Fibroblast of villous mesenchyme (primary cell): ENCODE results near the gene STK38. TPM values are rescaled to one million over a fixed set of nuclear protein-coding genes. Genes with fewer than 3 reads are reported as not detected.

Source experiments
- DNase-seq: peaks from one replicate; pipeline ENCODE4 v3.0.0-alpha.2; 2010; ENCODE audit warnings: low read depth
- H3K4me3 ChIP-seq: 2 replicates; pipeline ENCODE4 v1.5.1; 2011; ENCODE audit warnings: low read depth, mild to moderate bottlenecking, low read length
- CTCF ChIP-seq: IDR thresholded peaks from 2 replicates; pipeline ENCODE4 v1.5.1; 2012; ENCODE audit warnings: low read depth, mild to moderate bottlenecking, low read length; ENCODE audit not compliant: insufficient read depth
- total RNA-seq: library from RNA; depleted of rRNA; stranded (reverse); fragments of >200 nt; gene quantifications from 2 replicates; pipeline ENCODE4 v1.2.3, GENCODE V29; 2012

Gene STK38
- total RNA-seq, 1 donor = 55.3 TPM

- DNase-seq = no peak
- H3K4me3 ChIP-seq = no peak overlapping the region
- no peak for TF ChIP-seq CTCF
Measured at GRCh38 chr6:36514554-36515456, 32.5 kb downstream of the STK38 start.

- no peak for DNase-seq
- TF ChIP-seq CTCF = no peak
- H3K4me3 ChIP-seq = no peak overlapping the region
Measured at GRCh38 chr6:36510365-36510764, 36.9 kb downstream of the STK38 start.

GRCh38 chr6:36508532-36508931 is 38.7 kb downstream of the STK38 start:
- no peak for DNase-seq
- no peak for TF ChIP-seq CTCF
- no peak overlapping the region for H3K4me3 ChIP-seq

GRCh38 chr6:36506611-36507010 is 40.7 kb downstream of the STK38 start:
- H3K4me3 ChIP-seq = no peak overlapping the region
- DNase-seq = peak; percentile 47
- no peak for TF ChIP-seq CTCF

- no peak overlapping the region for H3K4me3 ChIP-seq
- no peak for TF ChIP-seq CTCF
- no peak for DNase-seq
Measured at GRCh38 chr6:36505744-36506534, 41.3 kb downstream of the STK38 start.

GRCh38 chr6:36504982-36505381 is 42.3 kb downstream of the STK38 start:
- no peak for TF ChIP-seq CTCF
- DNase-seq = peak; percentile 81
- H3K4me3 ChIP-seq = no peak overlapping the region
